GM18499 (cell line): ENCODE data around the gene IRGQ.
"Not testable (repeated sequence)": the region's sequence is repeated elsewhere in the genome, so short reads cannot be mapped to it uniquely, and the experiment has no call there.

ENCODE experiments used
- ATAC-seq: cut with Tn5 transposase; IDR thresholded peaks from one replicate; pipeline ENCODE4 v1.9.1; 2021; ENCODE audit warnings: moderate number of reproducible peaks; ENCODE audit not compliant: insufficient read depth, unreplicated experiment

The IRGQ gene

DNA sequence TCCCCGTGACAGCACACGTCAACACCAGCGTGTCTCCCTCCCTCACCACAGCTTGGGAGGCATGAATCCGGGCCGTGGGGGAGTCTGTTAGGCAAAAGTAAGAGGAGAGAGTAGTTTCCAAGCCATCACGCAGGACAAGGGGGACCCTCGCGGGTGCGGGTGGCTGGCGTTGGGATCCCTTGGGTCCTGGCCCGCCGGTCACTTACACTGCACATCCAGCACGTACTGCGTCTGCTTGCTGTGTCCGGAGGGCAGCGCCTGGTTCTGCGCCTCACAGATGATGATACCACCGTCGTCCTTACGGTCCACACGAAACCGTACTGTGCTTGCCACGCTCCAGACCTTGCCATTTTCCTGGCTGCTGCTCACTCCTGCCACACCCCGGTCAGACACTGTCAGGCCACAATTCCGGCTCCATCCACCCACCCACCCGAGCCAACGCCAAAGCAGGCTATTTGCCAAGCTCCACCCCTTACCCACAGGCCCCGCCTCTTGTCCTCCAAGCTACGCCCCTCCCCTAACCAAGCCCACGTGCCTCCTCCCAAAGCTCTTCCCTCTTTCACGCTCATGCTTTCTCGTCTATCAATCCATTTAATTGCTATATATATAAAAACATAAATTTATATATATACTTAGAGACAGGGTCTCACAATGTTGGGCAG, 30.1 kb upstream of the IRGQ start:
- no peak for ATAC-seq

DNA sequence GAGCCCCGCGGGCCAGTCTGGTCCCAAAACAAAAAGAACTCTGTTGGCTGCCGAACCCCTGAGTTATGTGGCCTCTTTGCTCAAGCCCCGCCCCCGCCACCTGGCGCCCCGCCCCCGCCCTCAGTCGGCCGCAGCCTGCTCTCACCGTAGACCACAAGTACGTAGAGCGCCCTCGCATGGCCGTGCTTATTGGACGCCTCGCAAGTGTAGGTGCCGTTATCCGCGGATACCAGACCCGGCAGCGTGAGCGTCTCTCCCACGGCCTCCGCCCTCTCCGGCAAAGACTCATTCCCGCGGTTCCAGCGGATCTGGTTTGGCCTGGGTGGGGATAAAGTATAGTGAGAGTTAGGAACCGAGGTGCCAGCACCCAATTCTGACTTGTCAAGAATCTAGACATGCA, 29.0 kb upstream of the IRGQ start:
- no peak for ATAC-seq

DNA sequence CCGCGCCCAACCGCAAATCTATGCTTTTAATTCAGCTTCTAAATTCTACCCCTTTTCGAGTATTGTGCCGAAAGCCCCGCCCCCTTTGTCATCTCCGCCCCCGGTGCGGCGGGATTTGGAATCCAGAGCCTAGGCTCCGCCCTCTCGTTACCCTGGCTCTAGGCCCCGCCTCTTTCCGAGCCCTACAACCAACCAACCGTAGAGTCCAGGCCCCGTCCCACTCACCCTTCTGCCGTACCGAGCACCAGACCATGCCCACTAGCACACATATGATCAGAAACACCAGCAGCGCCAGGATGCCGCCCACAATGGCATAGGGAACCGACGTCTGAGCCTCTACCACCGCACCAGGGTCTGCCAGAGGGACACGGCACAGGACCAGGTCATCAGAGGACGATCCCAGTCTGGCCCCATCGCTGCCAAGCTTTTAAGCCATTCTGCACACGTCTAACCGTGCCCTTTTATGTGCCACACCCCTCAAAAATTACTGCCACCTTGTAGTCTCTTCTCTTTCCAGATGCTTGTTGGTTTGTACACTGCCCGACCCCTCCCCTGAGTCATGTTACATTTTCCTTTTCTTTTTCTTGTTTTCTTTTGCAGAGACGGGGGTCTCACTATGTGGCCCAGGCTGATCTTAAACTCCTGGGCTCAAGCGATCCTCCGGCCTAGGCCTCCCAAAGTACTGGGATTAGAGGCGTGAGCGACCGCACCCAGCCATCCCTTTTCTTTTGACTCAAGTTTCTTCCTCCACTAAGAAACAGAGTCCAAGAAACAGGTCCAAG, 28.1 kb upstream of the IRGQ start:
- ATAC-seq: no peak

DNA sequence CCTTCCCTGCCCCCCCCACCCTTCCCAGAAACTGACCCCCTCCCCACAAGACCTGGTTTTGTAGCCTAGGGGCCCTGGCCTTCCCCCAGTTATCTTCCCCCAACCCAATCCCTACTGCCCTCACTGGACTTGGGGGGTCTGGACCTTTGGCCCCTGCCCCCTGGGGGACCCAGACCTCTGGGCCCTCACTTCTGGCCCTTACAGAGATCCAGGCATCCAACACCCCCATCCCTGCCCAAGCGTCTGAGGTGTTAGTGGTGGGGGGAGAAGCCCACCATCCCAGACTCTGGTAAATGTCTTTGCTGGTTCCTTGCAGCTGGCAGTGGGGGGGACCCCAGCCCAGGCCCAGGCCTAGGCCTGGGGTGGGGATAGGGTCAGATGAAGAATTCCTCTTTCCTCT, 27.0 kb upstream of the IRGQ start:
- no peak for ATAC-seq

DNA sequence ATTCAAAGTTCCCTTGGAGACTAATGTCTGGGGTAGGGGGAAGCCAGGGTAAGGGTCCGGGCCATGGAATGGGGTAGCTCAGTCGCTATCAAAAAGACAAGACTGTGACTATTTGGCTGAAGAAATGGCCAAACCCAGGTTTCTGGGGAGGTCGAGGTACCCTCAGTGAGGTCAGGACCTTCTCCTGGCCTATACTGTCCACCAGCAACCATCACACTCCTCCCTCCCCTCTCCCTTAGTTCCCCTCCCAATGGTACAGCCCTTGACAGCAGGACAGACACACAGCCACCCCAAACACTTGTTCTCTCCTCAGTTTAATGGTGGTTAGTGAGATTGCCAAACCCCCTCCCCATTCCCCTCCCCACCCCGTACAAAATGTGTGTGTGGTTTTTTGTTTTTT, 26.1 kb upstream of the IRGQ start:
- no peak for ATAC-seq

DNA sequence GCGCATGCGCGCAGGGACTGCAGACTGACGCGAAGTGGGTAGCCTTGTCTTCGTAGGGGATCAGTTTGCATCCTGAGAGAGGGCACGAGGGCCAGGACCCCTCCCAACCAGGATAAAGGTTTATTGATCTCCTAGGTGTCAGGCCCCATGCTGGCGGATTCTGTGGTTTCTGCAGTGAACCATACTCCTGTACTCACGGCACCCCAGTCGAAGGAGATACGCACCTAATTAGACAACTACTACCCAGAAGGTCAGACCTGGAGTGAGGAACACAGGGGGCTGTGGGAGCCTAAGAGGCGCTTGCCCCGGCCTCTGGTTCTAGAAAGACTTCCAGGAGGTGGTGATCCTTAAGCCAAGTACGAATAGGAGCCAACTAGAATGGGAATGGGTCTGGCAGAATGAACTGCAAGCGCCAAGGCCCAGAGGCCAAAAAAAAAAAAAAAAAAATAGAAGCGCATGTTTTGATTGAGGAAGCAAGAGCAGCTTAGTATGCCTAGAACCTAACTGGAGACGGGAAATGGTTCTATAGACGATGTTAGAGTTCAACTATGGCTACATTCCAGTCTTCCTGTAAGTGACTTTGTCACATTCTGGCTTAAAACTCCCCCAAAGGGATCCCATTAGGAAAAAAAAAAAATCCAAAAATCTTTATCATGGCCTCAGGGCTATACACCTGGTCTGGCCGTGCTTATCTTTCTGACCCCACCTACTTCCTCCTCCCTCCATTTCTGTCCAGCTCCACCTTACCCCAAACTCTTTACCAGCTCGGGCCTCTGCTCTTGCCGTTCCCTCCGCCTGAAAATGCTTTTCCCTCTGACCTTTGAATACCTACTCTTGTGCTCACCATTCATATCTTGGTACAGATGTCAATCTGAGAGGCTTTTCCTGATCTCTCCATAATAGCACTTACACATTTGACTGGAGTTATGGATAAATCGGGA, 24.4 kb upstream of the IRGQ start:
- ATAC-seq: no peak

DNA sequence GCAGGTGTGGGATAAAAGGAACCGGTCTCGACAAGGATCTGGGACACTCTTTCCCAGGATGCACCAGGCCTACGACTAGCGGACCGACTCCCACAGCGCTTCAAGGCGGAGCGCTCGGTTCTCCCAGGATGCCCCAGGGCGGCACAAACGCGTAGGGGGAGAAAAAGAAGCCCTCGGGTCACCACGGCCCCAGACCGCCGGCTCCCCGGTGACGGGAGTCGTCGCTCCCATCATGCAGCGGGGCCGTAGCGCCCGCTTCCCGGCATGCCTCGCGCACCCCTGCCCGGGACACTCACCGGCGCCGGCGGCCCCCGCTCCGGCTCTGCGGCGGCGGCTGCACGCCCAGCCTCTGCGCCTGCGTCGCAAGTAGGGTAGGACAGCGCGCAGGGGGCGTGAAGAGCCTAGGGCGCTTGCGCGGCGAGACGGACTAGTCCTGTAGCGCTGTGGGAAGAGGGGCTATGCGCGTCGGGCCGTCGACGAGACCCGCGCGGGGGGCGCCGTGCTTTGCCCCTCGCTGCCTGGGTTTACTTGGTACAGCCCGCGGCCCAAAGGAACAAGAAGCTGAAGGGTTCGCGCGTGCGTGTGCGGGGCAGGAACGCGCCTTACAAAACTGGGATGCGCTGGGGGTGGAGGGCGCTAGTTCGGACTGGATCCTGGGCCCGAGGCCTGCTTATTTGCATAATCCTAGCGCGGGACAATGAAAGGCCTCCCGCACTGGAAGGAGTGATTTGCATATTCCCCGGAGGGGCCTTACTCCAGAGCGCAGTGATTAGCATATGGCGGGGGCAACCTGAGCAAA, 23.5 kb upstream of the IRGQ start, which contains the start of gene ZNF428:
Gene ZNF428, minus strand, starts transcription at position 368 of the 799 bp plus-strand sequence. CDS start 5,325 bp downstream, outside the sequence.
- peak; percentile 37 for ATAC-seq

DNA sequence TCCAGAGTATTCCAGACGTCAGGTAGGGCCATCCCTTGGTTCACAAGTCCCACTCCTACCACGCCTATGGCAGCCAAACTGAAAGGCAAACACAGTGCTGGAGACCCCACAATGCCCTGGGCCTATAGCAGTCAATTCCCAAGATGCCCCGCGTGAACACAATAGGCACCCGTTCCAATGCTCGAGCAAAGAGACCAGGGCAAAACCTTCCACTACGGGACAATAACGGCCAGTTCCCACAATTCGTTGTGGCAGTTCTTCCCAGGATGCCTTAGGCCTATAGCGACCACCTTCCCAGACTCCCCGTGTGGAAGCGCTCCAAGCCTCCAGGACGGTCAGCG, 23.0 kb upstream of the IRGQ start:
- ATAC-seq: peak; percentile 10

DNA sequence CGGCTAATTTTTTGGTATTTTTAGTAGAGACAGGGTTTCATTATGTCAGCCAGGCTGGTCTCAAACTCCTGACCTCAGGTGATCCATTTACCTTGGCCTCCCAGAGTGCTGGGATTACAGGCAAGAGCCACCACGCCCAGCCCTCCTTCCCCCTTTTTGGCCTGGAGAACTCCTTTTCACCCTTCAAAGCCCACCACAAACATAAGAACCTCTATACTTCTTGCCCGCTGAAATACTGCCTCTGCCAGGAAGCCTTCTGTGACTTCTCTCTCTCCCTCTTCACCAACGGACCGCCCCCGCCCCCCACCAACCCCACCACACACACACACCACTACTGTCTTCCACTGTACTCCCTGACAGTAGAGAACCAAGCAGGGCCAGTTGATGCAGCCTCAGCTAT, 21.0 kb upstream of the IRGQ start:
- no peak for ATAC-seq

DNA sequence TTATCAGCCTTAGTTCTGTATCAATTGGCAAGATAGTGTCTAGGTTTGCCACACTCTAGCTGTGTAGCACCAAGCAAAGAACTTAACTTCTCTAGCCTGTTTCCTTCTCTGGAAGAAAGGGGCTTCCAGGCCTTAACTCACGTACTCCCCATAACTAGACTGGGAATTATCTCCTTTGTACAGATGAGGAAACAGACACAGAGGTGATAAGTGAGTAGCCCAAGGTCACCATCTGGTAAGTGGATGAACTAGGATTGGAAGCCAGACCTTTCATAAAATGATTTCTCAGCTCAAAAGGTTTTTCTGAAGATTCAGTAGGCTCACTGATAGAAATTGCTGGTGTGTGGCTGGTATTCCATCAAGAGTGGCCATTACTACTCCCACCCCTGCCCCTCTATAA, 20.4 kb upstream of the IRGQ start:
- no peak for ATAC-seq

DNA sequence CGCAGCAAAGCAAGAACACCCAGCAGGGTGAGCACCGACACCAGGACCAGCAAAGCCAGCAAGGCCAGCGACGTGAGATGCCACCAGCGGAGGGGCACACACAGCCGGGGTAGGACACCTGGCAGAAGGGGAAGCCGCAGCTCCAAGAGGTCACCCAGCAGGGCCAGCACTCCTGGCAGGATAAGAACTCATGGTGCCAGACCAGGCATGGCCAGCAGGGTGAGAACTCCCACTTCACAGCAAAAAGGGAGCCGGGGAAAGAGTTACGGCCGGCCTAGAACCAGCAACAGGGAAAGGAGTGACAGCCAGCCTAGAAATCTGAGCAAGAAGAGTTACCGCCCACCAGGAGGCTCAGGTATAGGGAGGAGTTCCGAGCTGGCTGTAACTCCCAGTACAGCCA, 16.4 kb upstream of the IRGQ start:
- no peak for ATAC-seq

DNA sequence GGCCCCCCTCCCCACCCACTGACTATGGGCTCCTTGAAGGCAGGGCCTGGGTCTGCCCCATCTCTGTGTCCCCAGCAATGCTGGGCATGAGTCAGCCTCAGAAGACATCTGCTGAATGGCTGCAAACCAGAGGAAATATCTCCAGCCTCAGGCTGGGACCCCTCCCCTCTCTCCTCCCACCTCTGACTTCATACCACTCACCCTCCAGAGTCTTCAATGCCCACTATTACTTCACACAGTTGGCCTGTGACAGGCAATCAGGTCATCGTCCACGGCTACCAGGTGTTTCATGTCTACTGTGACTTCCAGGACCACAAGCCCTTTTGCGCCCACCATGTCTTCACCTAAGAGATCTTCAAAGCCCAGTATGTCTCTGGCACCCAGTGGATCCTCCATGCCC, 15.9 kb upstream of the IRGQ start, which contains the start of gene SRRM5:
Gene SRRM5, plus strand, starts transcription at position 301 of the 400 bp plus-strand sequence. Its CDS starts 34 bp downstream, at position 335.
- no peak for ATAC-seq

DNA sequence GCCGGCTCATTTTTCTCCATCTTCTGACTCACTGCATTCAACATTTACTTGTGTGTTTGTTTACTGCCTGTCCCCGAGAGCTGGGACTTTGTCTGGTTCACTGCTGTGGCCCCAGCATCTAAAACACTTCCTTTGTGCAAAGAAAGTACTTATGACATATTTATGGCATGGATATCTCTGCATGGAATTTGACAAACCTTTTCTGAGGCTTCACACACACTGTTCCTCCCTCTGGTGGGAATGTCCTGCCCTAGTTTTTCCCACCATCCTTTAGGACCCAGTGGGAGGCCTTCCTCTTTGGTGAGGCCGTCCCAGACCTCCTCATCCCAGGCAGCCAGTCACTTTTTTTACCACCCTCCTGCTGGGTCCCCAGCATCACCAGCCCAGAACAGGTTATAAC, 14.6 kb upstream of the IRGQ start:
- ATAC-seq: no peak

DNA sequence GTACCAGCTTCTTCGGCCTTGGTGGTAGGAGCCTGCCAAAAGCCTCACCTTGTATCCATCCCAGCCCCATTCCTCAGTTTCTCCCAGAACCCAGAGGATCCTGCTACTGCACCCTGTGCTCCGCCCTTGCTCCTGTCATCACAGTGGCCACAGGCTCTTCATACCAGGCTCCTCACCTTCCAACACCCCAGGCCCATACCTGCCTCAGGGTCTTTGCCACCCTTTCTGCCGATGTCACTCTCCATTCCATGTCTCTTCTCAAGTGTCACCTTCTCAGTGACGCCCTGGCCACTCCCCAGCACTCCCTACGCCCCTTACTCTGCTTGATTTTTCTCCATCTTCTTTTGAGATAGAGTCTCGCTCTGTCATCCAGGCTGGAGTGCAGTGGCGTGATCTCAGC, 13.9 kb upstream of the IRGQ start:
- no peak for ATAC-seq

DNA sequence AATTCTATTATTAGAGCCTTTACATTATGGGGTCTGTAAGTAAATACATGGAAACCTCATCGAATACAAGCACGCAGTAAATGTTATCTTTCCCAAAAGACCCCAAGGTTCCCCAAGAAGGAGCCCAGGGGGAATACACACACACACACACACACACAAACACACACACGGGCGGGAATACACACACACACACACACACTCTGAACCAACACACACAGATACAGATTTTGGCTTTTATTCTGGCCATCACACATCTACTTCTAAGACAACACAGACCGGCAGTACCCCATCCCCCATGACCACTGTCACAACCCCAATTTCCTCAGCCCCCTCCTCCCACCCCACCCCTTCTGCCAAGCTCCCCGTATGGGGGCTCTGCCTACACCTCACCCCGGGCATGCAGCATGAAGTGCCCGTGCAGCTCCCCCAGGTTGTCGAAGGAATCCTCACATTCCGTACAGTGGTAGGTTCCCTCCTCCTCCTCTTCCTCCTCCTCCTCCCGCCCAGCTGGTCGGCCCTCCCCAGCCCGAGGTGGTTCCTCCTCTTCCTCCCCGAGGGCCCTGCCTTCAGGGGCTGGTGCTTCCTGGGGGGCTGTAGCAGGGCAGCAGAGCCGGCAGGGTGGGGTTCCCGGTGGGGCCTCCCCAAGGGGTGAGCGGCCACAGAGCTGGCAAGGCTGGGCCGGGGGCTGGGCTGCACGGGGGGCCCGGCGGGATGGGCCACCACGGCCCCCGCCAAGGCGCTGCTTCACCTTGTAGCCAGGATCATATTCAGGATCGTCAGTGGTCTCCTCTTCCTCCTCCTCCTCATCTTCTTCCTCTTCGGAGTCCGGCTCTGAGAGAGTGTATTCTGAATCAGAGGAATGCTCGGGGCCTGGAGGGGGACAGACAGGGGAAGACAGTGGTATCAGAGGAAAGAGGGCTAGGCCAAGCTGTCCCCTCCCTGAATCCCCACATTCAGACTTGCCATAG, 11.6 kb upstream of the IRGQ start:
- ATAC-seq: no peak

DNA sequence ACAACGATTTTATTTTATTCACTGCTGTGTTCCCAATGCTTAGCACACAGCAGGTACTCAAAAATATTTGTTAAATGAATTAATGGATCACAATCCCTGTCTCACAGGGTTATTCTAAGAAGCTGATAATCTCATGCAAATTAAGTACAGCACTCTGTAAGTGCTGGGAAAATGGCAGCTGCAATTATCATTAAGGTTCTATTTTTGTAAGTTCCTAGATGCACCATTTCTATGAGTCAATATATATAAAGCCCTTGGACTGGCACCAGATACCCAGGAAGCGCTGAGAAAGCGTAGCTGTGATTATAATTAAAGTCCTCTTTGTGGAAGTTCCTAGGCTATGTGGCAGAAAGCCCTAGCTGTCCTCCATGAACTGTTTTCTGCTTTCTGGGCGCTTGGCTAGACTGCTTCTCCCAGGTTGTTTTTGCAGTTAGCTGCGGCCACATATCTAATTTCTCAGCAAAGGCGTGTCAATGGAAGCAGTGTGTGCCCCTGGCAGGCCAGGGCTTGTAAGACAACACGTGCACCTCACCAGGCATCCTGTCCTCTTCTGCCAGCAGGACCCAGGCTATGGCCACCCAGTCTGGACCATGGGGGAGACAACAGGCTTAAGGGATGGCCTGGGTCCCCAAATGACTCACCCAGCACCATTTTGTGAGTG, 10.8 kb upstream of the IRGQ start:
- ATAC-seq: no peak

DNA sequence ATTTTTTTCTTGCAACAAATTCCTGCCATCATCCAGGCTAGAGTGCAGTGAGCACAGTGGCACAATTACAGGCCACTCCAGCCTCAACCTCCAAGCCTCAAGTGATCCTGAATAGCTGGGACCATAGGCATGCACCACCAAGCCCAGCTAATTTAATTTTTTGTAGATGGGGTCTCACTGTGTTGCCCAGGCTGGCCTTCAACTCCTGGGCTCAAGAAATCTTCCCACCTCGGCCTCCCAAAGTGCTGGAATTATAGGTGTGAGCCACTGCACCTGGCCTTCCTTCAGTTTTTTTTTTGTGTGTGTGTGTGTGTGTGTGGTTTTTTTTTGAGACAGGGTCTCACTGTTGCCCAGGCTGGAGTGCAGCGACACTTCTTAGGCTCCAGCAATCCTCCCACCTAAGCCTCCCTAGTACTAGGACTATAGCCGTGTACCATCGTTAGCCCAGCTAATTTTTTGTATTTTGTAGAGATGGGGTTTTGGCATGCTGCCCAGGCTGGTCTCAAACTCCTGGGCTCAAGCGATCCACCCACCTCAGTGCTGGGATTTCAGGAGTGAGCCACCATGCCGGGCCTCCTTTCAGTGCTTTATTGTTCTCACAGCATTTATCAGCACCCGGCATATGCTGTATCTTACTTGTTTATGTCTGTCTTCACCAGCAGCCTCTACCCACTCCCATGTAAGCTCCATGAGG, 10.1 kb upstream of the IRGQ start:
- no peak for ATAC-seq

DNA sequence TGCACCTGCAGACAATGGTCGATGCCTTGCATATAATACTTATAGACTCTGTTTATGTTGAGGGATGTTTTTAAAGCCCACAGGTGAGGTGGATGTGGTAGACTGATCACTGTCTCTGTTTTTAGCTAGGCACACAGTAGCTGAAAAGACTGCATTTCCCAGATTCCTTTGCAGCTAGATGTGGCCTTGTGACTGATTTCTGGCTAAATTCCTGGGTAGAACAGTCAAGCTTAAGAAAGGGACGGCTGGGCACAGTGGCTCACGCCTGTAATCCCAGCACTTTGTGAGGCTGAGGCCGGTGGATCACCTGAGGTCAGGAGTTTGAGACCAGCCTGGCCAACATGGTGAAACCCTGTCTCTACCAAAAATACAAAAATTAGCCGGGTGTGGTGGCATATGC, 4.4 kb upstream of the IRGQ start:
- not testable (repeated sequence) for ATAC-seq
